ENCODE results near the gene ROBO1.

ROBO1 gene

DNA sequence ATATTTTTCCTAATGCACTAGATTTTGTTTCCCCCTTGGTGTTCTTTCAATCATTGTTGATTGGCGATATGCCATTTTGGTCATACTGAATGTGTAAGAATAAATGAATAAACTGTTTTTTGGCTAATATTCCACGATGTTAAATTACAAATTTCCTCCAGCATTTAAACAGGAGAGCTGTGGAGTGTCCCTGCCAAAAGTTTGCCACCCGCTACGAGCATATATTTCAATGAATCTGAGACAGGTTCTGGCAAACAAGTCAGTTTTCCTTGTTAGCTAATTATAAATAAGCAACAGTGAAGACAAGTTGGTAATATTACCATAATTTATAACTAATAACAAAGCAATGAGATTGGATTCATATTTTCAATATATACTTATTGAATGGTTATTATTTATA lies 777.6 kb downstream of the ROBO1 start:
- H3K4me3 ChIP-seq (ENCODE audit: low read length): no peak overlapping the region
- no peak for DNase-seq (ENCODE audit: low read depth, low spot score)

DNA sequence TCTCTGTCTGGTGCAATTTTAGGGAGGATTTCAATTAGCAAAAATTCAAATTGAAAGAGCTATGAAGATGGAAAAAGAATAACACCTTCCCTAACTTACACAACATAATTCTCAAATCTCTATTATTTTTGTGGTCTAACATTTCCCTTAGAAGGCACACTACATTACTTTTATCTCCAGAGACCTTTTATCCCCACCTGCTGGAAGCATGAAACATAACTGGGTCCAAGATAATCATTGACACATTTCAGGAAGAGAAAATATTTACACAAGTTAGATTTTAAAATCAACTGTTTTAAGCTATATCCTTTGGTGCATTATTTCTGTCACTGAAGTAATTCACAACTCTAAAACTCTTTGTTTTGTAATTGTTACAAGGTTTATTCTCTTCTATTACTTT lies 779.5 kb downstream of the ROBO1 start:
- no peak overlapping the region for H3K4me3 ChIP-seq (ENCODE audit: low read length)
- no peak for DNase-seq (ENCODE audit: low read depth, low spot score)

- no peak overlapping the region for H3K4me3 ChIP-seq (ENCODE audit: low read length)
- no peak for DNase-seq (ENCODE audit: low read depth, low spot score)
Measured at GRCh38 chr3:78986416-78987101, 781.2 kb downstream of the ROBO1 start.

DNA sequence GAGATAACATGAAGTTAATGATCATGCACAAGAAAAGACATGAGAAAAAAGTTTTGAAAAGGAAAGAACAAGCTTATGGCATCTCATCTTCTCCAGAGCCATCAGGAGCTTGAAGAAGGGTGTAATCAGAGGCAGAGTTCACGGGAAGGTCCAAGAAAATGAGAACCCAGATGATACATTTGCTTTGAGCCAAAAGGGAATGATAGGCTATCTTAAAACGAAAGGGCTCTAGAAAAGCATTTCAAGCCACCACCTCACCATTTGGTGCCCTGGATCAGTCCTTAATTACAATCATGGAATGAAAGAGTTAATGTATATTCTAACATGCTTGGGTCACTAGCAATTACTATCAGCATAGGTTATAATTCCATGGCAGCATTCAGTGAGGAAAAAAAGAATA lies 781.8 kb downstream of the ROBO1 start:
- no peak for DNase-seq (ENCODE audit: low read depth, low spot score)
- no peak overlapping the region for H3K4me3 ChIP-seq (ENCODE audit: low read length)

DNA sequence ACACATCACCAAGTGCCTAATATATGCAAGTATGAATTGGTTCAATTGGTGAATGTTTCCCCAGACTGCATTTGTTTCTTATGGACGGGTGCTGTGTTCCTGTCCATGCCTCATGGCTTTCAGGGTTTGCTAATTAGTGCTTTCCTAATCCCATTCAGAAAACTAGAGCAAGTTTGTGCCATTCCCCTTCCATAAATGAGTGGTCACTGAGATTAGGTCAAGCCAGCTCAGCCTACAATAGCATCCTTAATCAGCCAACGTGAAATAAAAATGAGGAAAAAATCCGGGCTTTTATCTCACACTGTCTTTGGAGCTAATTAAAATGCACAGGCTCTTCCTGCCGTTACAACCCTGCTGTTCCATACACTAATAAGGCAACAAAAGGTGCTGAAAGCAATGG lies 788.8 kb downstream of the ROBO1 start:
- no peak for DNase-seq (ENCODE audit: low read depth, low spot score)
- H3K4me3 ChIP-seq (ENCODE audit: low read length): no peak overlapping the region

- no peak for DNase-seq (ENCODE audit: low read depth, low spot score)
- H3K4me3 ChIP-seq (ENCODE audit: low read length): no peak overlapping the region
Measured at GRCh38 chr3:78978037-78978436, 789.8 kb downstream of the ROBO1 start.

DNA sequence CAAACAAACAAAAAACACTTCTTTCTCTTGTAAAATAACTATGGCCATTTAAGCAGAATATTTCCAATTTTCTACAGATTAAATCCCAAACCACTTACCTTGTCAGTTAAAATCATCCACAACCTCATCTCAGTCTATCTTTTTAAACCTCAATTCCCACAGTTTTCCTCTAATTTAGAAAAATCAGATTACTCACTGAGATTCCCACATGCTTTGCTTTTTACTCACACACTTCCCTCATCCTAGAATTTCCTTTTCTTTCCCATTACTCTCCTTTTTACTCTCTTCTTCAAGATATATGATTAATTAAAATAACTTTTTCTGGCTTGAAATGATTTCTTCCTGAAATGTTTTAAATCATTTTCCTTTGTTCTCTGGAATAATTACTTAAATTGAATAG lies 790.7 kb downstream of the ROBO1 start:
- H3K4me3 ChIP-seq (ENCODE audit: low read length): no peak overlapping the region

GRCh38 chr3:78976200-78976599 lies 791.6 kb downstream of the ROBO1 start:
- DNase-seq (ENCODE audit: low read depth, low spot score): no peak
- H3K4me3 ChIP-seq (ENCODE audit: low read length): no peak overlapping the region

More for the DNA sequence above, 790.7 kb downstream of the ROBO1 start:
- no peak for DNase-seq (ENCODE audit: low read depth, low spot score)

DNA sequence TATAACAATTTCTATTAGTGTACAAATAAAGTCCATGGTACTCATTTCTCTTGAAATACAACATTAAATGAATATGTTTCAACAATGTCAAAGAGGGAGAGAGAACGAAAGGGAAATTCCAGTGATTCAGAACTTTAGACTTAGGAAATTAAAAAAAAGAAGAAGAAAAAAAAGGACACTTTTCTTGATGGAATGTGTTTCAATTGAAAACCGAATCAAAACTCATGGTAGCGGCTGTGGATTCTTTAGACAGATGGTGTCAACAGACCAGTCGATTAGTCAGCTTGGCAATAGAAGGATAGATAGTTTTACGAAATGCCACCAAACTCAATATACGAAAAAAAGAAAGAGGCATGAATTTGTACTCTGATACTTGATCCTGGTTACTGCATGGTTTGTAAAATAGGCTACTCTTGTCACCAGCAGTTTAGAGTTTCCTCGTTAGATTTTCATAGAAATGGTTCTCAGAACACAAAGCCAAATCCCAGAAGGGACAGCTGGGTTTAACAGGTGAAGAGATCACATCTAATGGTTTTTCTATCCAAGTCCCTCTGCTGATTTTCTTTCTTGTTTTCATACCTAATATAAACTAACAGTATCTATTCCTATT lies 793.5 kb downstream of the ROBO1 start:
- no peak overlapping the region for H3K4me3 ChIP-seq (ENCODE audit: low read length)
- no peak for DNase-seq (ENCODE audit: low read depth, low spot score)

DNA sequence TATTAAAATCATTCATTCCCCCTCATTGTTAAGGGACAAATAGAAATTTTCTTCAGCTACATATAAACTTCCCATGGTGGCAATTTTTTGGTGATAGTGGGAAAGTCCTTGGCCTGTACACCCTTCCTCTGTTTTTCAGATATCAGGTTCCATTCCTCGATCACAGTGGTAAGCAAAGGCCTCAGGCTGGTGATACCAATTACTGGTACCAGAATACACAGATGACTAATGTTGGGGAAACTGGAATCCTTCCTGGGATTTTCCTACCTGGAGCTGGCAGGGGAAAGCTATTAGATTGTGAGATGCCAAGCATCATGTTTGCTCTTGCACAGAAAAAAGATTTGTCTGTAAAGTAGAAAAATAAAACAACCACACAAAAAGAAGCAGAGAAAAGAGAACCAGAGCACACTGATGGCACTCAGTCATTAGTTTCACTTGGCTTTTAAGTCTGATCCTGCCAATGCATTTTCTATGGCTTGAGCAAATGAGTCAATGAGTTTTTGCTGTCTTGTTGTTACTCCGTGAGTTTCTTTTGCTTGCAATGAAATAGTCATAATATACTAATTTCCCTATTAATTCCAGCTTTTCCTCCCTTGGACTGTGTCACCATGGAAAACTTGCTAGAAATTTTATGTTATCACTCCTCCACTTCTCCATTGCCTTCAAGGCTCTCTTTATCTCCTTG lies 795.0 kb downstream of the ROBO1 start:
- no peak for DNase-seq (ENCODE audit: low read depth, low spot score)

GRCh38 chr3:78970656-78971055 lies 797.1 kb downstream of the ROBO1 start:
- H3K4me3 ChIP-seq (ENCODE audit: low read length): no peak overlapping the region
- no peak for DNase-seq (ENCODE audit: low read depth, low spot score)

More for the DNA sequence above, 795.0 kb downstream of the ROBO1 start:
- H3K4me3 ChIP-seq (ENCODE audit: low read length): no peak overlapping the region

DNA sequence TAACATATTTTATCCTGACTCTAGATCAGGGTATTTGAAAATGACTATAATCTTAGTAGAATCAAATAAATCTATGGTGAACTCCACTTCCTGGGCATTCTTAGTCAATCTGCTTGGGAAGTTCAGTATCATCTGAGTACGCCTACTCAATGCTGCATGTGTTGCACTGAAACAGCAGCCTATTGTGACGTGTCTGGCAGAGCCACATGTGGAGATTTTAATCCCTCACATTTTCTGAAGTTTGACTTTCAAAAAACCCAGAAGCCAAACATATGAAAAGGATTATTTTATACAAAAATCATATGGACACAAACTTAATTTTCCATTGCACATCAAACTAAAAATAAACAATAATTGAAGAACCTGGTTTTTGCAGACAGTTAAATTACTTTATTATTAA lies 798.3 kb downstream of the ROBO1 start:
- no peak overlapping the region for H3K4me3 ChIP-seq (ENCODE audit: low read length)
- no peak for DNase-seq (ENCODE audit: low read depth, low spot score)

- no peak overlapping the region for H3K4me3 ChIP-seq (ENCODE audit: low read length)
- DNase-seq (ENCODE audit: low read depth, low spot score): no peak
Measured at GRCh38 chr3:78967061-78967460, 800.7 kb downstream of the ROBO1 start.

- H3K4me3 ChIP-seq (ENCODE audit: low read length): no peak overlapping the region
- DNase-seq (ENCODE audit: low read depth, low spot score): no peak
Measured at GRCh38 chr3:78963771-78964170, 804.0 kb downstream of the ROBO1 start.

DNA sequence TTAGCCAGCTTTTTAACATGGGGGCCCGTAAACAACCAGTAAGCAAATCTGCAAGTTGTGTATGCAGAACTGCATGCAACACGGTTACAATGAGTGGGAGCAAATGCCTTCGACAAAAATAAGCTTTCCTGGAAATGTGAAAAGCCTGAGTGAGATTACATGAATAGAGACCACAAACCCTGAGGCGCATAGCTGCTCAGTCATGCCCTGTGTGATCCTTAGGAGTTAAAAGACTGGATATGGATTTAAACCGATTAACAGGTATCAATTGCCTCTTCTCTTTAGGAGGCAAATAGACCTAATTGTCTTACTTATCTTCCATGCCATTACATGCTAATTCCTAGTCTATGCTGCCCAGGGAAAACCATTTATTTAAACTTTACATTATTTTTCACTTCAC lies 810.3 kb downstream of the ROBO1 start:
- no peak for DNase-seq (ENCODE audit: low read depth, low spot score)
- H3K4me3 ChIP-seq (ENCODE audit: low read length): no peak overlapping the region

DNA sequence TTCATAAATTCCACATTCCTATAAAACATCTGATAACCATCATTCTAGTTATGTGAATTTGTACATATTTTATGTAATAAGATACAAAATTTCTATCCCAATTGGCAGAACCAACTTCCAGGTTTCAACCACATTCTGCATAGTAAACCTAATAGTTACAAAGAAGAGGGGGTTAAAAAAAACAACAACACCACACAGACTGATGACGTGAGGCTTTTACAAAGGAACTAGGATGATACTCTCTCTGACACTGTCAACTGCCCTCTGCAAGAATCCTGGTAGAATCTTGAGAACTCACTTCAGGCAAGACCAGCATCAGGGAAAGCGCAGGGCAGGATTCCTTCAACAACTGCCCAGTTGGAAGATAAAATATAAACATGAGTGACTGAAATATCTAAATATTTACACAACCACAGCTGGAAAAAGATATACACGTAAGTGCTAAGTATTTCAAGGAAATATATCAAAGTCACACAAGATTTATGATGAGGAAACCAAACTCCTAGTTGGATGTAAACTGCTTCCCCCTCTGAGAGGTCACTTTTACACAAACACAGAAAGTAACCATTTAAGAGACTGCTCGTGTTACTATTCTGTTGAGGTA lies 816.4 kb downstream of the ROBO1 start:
- DNase-seq (ENCODE audit: low read depth, low spot score): no peak
- H3K4me3 ChIP-seq (ENCODE audit: low read length): no peak overlapping the region

DNA sequence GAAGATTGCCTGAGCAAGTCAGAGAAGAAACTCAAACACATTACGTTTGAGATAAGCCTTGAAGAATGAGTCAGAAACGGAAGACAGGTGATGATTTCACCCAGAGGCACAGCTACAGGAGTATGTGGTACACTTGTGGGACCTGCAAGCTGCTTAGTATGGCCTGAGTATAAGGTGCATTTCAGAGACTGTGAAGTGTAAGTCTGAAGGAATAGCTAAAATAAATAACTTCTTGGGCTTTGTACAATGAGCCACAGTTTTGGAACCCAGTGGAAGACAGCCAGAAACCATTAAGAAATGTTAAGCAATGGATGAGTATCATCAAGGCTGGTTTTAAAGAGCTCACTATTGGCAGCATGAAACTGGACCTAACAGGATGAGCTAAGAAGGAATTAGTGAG lies 826.2 kb downstream of the ROBO1 start:
- no peak overlapping the region for H3K4me3 ChIP-seq (ENCODE audit: low read length)
- DNase-seq (ENCODE audit: low read depth, low spot score): no peak

GRCh38 chr3:78940626-78941025 lies 827.2 kb downstream of the ROBO1 start:
- DNase-seq (ENCODE audit: low read depth, low spot score): no peak

GRCh38 chr3:78940128-78940527 lies 827.7 kb downstream of the ROBO1 start:
- no peak overlapping the region for H3K4me3 ChIP-seq (ENCODE audit: low read length)
- no peak for DNase-seq (ENCODE audit: low read depth, low spot score)

More at GRCh38 chr3:78940626-78941025, 827.2 kb downstream of the ROBO1 start:
- no peak overlapping the region for H3K4me3 ChIP-seq (ENCODE audit: low read length)

GRCh38 chr3:78937475-78937874 lies 830.3 kb downstream of the ROBO1 start:
- no peak overlapping the region for H3K4me3 ChIP-seq (ENCODE audit: low read length)
- DNase-seq (ENCODE audit: low read depth, low spot score): no peak
